G401 (cell line): ENCODE results near the gene LURAP1L. TPM values are rescaled to one million over a fixed set of nuclear protein-coding genes. Genes with fewer than 3 reads are reported as not detected.

ENCODE experiments used
- DNase-seq: peaks from one replicate; pipeline ENCODE4 v3.0.0-alpha.2; 2015; ENCODE audit warnings: low spot score
- in situ Hi-C: cut with HindIII; loops from 2 replicates; pipeline ENCODE4 v1.10.0; 2016; ENCODE audit warnings: low sequenced_read_pairs, mixed read lengths
- total RNA-seq: library from RNA; depleted of rRNA; stranded (reverse); fragments of >200 nt; shearing (Covaris generic); gene quantifications from 2 replicates; pipeline ENCODE4 v1.2.3, GENCODE V29; 2014

The LURAP1L gene
- total RNA-seq, 1 experiment from 2014 or later: not detected

- in situ Hi-C loops: no loop called here
- DNase-seq: peak; percentile 93
These were observed 1.1 kb downstream of the LURAP1L start for GRCh38 chr9:12775679-12776512.

DNA sequence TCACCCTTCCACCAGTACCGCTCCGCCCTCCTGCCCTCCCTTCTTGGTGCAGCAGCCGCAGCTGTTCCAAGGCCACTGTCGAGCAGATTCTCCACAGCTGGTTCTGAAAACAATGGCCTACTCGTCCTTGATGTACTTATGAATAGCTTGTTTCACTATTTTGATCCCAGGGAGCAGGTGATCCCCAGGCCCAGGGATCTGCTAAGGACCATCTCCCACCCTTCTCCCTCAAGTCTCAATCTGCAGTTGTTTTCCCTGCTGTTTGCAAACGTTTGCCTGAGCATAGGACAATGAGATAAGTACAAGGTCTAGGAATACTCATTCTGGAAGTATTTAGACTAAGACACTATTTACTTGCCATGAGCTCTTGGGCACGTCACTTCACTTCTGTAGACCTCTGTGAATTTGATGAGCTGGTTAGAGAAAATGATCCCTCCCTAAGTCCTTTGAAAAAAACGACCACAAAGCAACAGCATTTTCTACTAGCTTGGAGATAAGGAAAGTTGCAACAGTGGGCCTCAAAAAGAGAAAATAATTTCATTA, 1.8 kb downstream of the LURAP1L start:
- no peak for DNase-seq
- in situ Hi-C loops: no loop called here

- DNase-seq: no peak
- in situ Hi-C loops: no loop called here
These were observed 2.6 kb downstream of the LURAP1L start for GRCh38 chr9:12777121-12778022.

DNA sequence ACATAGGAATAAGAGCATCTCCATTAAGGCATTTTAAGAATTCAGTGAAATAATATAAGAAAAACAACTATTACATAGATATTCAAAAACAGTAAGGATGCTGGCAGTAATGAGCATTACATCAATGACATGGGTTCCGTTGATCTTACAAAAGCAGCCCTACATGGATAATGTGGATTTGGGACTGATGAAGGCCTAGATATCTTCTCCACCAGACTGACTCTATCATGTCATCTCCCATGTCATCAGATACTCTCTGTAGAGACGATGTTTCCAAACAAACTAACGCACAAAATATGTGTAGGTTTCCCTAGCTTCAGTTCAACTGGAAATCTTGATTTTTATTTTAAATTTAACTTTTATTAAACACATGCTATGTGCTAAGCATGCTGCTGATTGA, 3.6 kb downstream of the LURAP1L start:
- in situ Hi-C loops: no loop called here
- peak; percentile 48 for DNase-seq

- DNase-seq: no peak
- in situ Hi-C loops: no loop called here
These were observed 6.5 kb downstream of the LURAP1L start for GRCh38 chr9:12781226-12781733.

GRCh38 chr9:12783767-12784460, 9.1 kb downstream of the LURAP1L start:
- in situ Hi-C loops: no loop called here
- DNase-seq: no peak

DNA sequence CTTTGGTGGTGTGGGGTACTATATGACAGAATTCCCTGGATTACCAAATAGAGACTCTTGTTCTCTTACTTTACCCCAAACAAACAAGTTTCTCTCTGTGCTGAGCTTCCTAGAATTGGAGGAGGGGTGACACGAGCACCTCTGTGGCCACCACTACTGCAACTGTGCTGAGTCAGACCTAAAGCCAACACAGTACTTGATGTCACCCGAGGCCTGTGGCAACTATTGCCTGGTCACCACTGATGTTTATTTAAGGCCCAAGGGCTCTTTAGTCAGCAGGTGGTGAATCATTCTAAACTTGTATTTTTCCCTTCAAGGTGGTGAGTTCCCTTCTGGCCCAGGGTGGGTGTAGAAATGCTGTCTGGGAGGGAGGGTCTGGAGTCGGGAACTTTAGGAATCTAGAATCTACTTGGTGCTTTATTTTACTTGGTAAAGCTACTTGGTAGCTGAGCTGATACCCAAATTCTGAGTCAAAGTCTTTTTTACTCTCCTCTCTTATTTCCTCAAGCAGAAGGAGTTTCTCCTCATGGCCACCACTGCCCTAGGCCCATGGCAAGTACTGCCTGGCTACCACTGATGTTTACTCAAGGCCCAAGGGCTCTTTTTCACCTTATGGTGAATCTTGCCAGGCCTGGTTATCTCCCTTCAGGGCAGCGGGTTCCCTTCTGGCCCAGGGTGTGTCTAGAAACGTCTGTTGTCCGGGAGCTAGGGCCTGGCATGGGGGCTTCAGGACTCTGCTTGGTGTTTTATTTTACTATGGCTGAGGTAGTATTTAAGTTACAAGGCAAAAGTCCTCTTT, 9.8 kb downstream of the LURAP1L start:
- DNase-seq: no peak
- in situ Hi-C loops: no loop called here

DNA sequence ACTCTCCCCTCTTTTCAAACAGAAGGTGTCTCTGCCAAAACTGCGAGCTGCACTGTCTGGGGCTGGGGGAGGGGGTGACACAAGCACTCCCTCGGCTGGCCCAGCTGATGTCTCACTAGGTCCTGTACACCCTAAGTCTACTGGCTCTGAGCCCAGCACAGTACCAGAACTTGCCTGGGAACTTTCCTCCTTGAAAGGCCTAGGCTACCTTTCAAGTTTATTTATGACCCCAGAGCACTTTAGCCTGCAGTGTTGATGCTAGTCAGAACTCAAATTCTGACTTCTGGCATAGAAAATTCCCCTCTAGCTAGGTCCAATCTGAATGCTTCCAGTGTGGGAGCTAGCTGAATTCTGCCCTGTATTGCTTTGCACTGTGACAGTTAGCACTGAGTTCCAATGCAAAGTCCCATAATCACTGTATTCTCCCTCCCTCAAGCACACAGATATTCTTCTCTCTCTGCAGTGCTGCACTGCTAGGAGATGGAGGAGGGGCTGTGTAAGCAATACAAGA, 10.5 kb downstream of the LURAP1L start:
- in situ Hi-C loops: no loop called here
- DNase-seq: peak; percentile 61

DNA sequence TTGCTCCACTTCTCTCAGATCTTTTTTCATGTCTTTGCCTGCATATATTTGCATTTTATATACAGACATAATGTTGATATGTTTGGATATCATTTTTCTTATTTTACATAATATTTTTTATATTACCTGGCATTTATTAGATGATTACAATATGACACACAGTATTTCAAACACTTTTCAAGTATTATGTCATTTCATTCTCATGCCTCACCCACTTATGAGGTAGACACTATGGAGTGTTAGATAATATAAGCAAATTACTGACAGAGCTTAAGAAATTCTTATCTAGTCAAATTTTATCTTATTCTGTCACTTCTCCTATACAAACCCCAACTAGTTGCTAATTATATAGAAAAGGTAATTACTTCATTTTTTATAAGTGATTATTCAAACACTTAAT, 11.1 kb downstream of the LURAP1L start:
- DNase-seq: no peak
- in situ Hi-C loops: no loop called here

GRCh38 chr9:12790001-12790400, 15.2 kb downstream of the LURAP1L start:
- in situ Hi-C loops: no loop called here

GRCh38 chr9:12790883-12791282, 16.1 kb downstream of the LURAP1L start:
- in situ Hi-C loops: no loop called here

More at GRCh38 chr9:12790001-12790400, 15.2 kb downstream of the LURAP1L start:
- DNase-seq: no peak

GRCh38 chr9:12794101-12794799, 19.4 kb downstream of the LURAP1L start:
- in situ Hi-C loops: no loop called here
- no peak for DNase-seq

More at GRCh38 chr9:12790883-12791282, 16.1 kb downstream of the LURAP1L start:
- peak; percentile 78 for DNase-seq

DNA sequence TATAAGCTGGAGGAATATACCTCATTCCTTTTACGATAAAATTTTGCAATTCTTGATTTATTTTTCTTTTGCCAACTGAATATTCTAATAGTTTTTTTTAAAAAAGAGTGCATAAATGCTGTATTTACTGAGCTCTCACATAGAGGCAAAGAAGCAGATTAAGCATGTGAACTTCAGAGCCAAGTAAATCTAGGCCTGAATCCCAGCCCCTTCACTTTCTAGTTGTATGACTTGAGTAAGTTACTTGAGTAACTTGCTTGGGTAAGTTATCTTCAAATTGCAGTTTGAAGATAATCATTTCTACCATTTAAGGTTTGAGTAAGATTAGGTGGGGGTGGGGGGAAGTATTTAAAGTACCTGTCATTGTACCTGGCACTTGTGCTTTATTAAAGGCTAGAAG, 21.8 kb downstream of the LURAP1L start:
- no peak for DNase-seq
- in situ Hi-C loops: no loop called here

DNA sequence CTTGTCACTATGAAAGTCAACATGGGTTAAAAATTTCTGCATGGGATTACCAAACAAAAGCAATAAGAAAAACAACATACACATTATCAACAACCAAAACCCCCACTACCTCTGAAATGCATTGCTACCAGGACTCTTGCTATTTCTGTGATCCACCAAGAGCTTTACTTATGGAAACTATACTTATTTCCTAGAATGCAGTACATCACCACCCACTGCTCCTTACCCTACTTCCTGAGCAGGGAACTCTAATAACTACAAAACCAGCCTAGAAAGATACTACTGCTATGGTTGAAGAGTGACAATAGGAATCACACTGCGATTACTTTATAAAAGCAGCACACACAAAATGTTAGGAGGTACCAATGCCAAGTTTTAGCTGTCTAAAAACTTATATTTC, 22.2 kb downstream of the LURAP1L start:
- in situ Hi-C loops: no loop called here
- DNase-seq: no peak

DNA sequence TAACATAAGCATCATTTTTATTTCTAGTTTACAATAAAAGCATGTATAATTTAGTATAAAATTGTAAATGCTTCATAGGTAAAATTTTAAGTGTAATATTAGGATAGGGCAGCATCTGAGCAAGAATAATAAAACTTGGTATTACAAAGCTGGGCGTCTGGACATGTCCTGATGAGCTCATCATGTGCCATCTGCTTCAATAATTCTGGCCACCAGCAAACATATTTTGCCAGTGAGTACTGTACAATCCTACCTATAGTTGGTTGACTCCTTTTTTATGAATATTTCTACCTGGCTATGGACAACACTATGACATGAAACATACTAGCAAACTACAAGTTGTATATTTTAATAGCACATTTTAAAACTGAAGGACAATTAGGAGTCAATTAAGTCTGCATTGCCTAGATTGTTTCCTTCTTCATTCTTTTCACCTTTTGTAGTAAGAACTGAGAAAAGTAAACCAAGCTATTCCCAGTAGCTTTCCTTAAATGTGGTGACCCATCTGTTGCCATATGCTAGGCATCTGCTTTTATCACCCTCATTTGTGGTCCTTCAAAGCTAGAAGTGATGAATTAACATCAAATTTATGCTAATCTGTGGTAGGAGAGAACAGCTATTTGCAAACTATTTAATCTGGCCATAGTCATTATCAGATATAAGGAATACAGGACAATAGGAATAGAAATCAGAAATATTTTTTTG, 23.4 kb downstream of the LURAP1L start:
- in situ Hi-C loops: no loop called here
- DNase-seq: peak; percentile 95

- no peak for DNase-seq
- in situ Hi-C loops: no loop called here
These were observed 26.4 kb downstream of the LURAP1L start for GRCh38 chr9:12801187-12801586.

- in situ Hi-C loops: no loop called here
- DNase-seq: no peak
These were observed 26.8 kb downstream of the LURAP1L start for GRCh38 chr9:12801663-12802062.
